B cell (primary cell): ENCODE measurements around the gene MSANTD3. TPM values are rescaled to one million over a fixed set of nuclear protein-coding genes. Genes with fewer than 3 reads are reported as not detected.

Experiments used
- ATAC-seq: fragments of 200-7000 bp; cut with Tn5 transposase; one replicate; pipeline ENCODE4 v1.10.0; 2021; ENCODE audit warnings: low read depth, mild to moderate bottlenecking, moderate number of reproducible peaks, moderate library complexity
- CTCF ChIA-PET: fragments of 350-600 bp; sonication (Branson Sonifier 250); formaldehyde crosslinking; loops from one replicate; lab custom pipeline; 2021; ENCODE audit warnings: antibody characterized with exemption, inconsistent platforms; lab: Charles Lee
- POLR2A ChIA-PET: fragments of 350-600 bp; sonication (Branson Sonifier 250); formaldehyde crosslinking; loops from one replicate; lab custom pipeline; 2021; ENCODE audit warnings: antibody characterized with exemption; lab: Charles Lee
- DNase-seq: peaks from one replicate; pipeline ENCODE4 v3.0.0; 2013
- H2AFZ ChIP-seq: 2 replicates; pipeline ENCODE4 v1.6.1; 2012; ENCODE audit warnings: mild to moderate bottlenecking, low read depth, low read length; ENCODE audit not compliant: insufficient read depth, poor library complexity, severe bottlenecking
- H3K27ac ChIP-seq, 2 donors: 1 replicate in 1 of 2; 2 replicates in 1 of 2; pipeline ENCODE4 v1.5.1; 2012 to 2013; ENCODE audit warnings: low read length in 2 of 2, mild to moderate bottlenecking in 2 of 2, moderate library complexity in 1 of 2
- H3K27me3 ChIP-seq, 4 experiments: fragments of 200-600 bp in 1 of 4; sonication (generic) in 1 of 4; replicated peaks in 1 of 4; 1 replicate in 2 of 4; 2 replicates in 2 of 4; pipeline versions ENCODE4 v1.6.1 to v1.7.0; 2013 to 2016; ENCODE audit warnings: low read length in 3 of 4, mild to moderate bottlenecking in 2 of 4, mixed read lengths in 1 of 4, moderate library complexity in 1 of 4; ENCODE audit not compliant: insufficient read depth in 4 of 4, control insufficient read depth in 3 of 4; ENCODE audit errors: control extremely low read depth in 1 of 4
- H3K36me3 ChIP-seq, 2 experiments: replicated peaks in 1 of 2; 1 replicate in 1 of 2; 2 replicates in 1 of 2; pipeline versions ENCODE4 v1.6.1 to v1.7.1; 2013; ENCODE audit warnings: low read length in 1 of 2; ENCODE audit not compliant: insufficient read depth in 2 of 2, control insufficient read depth in 1 of 2; ENCODE audit errors: control extremely low read depth in 1 of 2, extremely low read depth in 1 of 2
- H3K4me1 ChIP-seq, 2 donors: fragments of 200-600 bp in 1 of 2; sonication (generic) in 1 of 2; 1 replicate in 1 of 2; 2 replicates in 1 of 2; pipeline versions ENCODE4 v1.5.1 to v1.6.1; 2013 to 2017; ENCODE audit warnings: low read length in 2 of 2; ENCODE audit not compliant: control insufficient read depth in 2 of 2, insufficient read depth in 2 of 2
- H3K4me2 ChIP-seq: replicated peaks from 2 replicates; pipeline ENCODE3; 2012; ENCODE audit warnings: mild to moderate bottlenecking, low read depth, low read length; ENCODE audit not compliant: poor library complexity, severe bottlenecking
- H3K4me3 ChIP-seq, 5 experiments: fragments of 200-600 bp in 1 of 5; sonication (generic) in 1 of 5; 1 replicate in 3 of 5; 2 replicates in 2 of 5; pipeline versions ENCODE4 v1.5.1 to v1.7.0; 2011 to 2016; ENCODE audit warnings: low read length in 4 of 5, mild to moderate bottlenecking in 4 of 5, low read depth in 2 of 5, control low read depth in 1 of 5, moderate library complexity in 1 of 5; ENCODE audit not compliant: insufficient read depth in 1 of 5; ENCODE audit errors: control extremely low read depth in 1 of 5, extremely low read depth in 1 of 5
- H3K79me2 ChIP-seq: fragments of 200-600 bp; sonication (generic); one replicate; pipeline ENCODE4 v1.6.0; 2016; ENCODE audit warnings: low read length; ENCODE audit not compliant: control insufficient read depth, insufficient read depth
- H3K9ac ChIP-seq: fragments of 200-600 bp; sonication (generic); 2 replicates; pipeline ENCODE4 v1.6.1; 2017; ENCODE audit warnings: mild to moderate bottlenecking, low read length, moderate library complexity
- H3K9me3 ChIP-seq, 3 donors: one replicate each; pipeline versions ENCODE4 v1.6.1 to v1.7.1; 2013; ENCODE audit warnings: low read length in 2 of 3; ENCODE audit not compliant: control insufficient read depth in 2 of 3, insufficient read depth in 1 of 3; ENCODE audit errors: control extremely low read depth in 1 of 3
- H4K20me1 ChIP-seq: 2 replicates; pipeline ENCODE4 v1.6.0; 2012; ENCODE audit warnings: mild to moderate bottlenecking, low read length; ENCODE audit not compliant: insufficient read depth, control insufficient read depth, poor library complexity, severe bottlenecking
- H3K27ac Mint-ChIP-seq: one replicate; pipeline ENCODE4 v1.8.0; 2021; ENCODE audit warnings: mixed read lengths
- H3K27me3 Mint-ChIP-seq: one replicate; pipeline ENCODE4 v1.8.0; 2021; ENCODE audit warnings: mixed read lengths
- H3K4me1 Mint-ChIP-seq: one replicate; pipeline ENCODE4 v1.8.0; 2021; ENCODE audit warnings: mixed read lengths
- H3K4me3 Mint-ChIP-seq: one replicate; pipeline ENCODE4 v1.8.0; 2021; ENCODE audit warnings: mixed read lengths
- H3K9me3 Mint-ChIP-seq: one replicate; pipeline ENCODE4 v1.8.0; 2022; ENCODE audit warnings: mixed read lengths; ENCODE audit not compliant: insufficient read depth
- CTCF ChIP-seq: fragments of 200-600 bp; IDR thresholded peaks from one replicate; pipeline ENCODE4 v1.8.0; 2022; ENCODE audit warnings: antibody characterized with exemption, mild to moderate bottlenecking
- EZH2 ChIP-seq: IDR thresholded peaks from 2 replicates; pipeline ENCODE4 v1.6.1; 2012; ENCODE audit warnings: borderline replicate concordance, low read depth, mild to moderate bottlenecking, moderate library complexity, low read length; ENCODE audit not compliant: insufficient read depth, poor library complexity, severe bottlenecking
- WGBS: methylation state at CpG from one replicate; pipeline ENCODE4 v1.1.5; 2013; ENCODE audit warnings: missing lambda C conversion rate; ENCODE audit not compliant: insufficient coverage; 5-methylcytosine and 5-hydroxymethylcytosine counted together
- intact Hi-C: fragments of 100-400 bp; cut with micrococcal nuclease; formaldehyde crosslinking; loops from one replicate; pipeline ENCODE4 v1.10.0; 2022
- polyA plus RNA-seq: library from polyadenylated mRNA; depleted of rRNA; stranded (reverse); fragments of >200 nt; gene quantifications from 2 replicates; pipeline ENCODE4 v1.2.3, GENCODE V29; 2012
- total RNA-seq, 2 donors: library from RNA; stranded (reverse); fragments of 120-200 nt in 1 of 2; gene quantifications; 1 replicate in 1 of 2; 2 replicates in 1 of 2; pipeline versions ENCODE4 v1.2.3 to v1.2.4, GENCODE V29; 2013 to 2022

MSANTD3 gene
- total and polyA plus RNA-seq, 2 donors (not counting 1 experiment from before 2014, with no cell fraction given) = 5.9 to 12.1 TPM

GRCh38 chr9:100408546-100409175, 18.3 kb upstream of the MSANTD3 start:
- ChIA-PET POLR2A (no interaction called here), CTCF (no interaction called here)
- Histone ChIP-seq H4K20me1 (no peaks in the 10 kb centered on the region), H3K9ac (no peak overlapping the region), H2AFZ (no peak overlapping the region), H3K27me3 (peaks cover 0 to 4% (median 2%) of the 10 kb centered on the region in 4 experiments), H3K4me3 (no peak overlapping the region), H3K4me2 (no peak overlapping the region), H3K9me3 (no peaks in the 10 kb centered on the region), H3K36me3 (no peaks in the 10 kb centered on the region), H3K27ac (no peak overlapping the region), H3K79me2 (no peaks in the 10 kb centered on the region), H3K4me1 (peaks cover 8 to 12% of the 10 kb centered on the region in 2 donors)
- Mint-ChIP-seq H3K4me3 (no peak overlapping the region), H3K4me1 (peaks cover 14% of the 10 kb centered on the region), H3K27me3 (peaks cover 21% of the 10 kb centered on the region), H3K9me3 (peaks cover 4% of the 10 kb centered on the region), H3K27ac (no peak overlapping the region)
- WGBS = 49% methylated on average over 2 of the region's 5 CpGs
- DNase-seq = peak; percentile 22
- intact Hi-C loops = no loop called here
- TF ChIP-seq EZH2 (no peak), CTCF (no peak)
- no peak for ATAC-seq

- peaks cover 4% of the 10 kb centered on the region for H3K9me3 Mint-ChIP-seq
- no peak overlapping the region for H3K4me3 ChIP-seq
- H3K27me3 Mint-ChIP-seq = peaks cover 24% of the 10 kb centered on the region
- no peaks in the 10 kb centered on the region for H3K9me3 ChIP-seq
- H4K20me1 ChIP-seq = no peaks in the 10 kb centered on the region
- ATAC-seq = no peak
- no peaks in the 10 kb centered on the region for H3K79me2 ChIP-seq
- no peak overlapping the region for H3K4me2 ChIP-seq
- no peak overlapping the region for H3K9ac ChIP-seq
- intact Hi-C loops = no loop called here
- CTCF ChIA-PET = no interaction called here
- H2AFZ ChIP-seq = no peak overlapping the region
- no CpG with 5 or more reads among the region's 1 CpG for WGBS
- H3K27ac Mint-ChIP-seq = no peak overlapping the region
- no peak overlapping the region for H3K27ac ChIP-seq
- H3K27me3 ChIP-seq = peaks cover 0 to 4% (median 2%) of the 10 kb centered on the region in 4 experiments
- no peaks in the 10 kb centered on the region for H3K36me3 ChIP-seq
- H3K4me1 Mint-ChIP-seq = peaks cover 14% of the 10 kb centered on the region
- no peak for DNase-seq
- POLR2A ChIA-PET = no interaction called here
- TF ChIP-seq CTCF (no peak), EZH2 (no peak)
- H3K4me1 ChIP-seq = peaks cover 8 to 12% of the 10 kb centered on the region in 2 donors
- H3K4me3 Mint-ChIP-seq = no peak overlapping the region
Observed at GRCh38 chr9:100409176-100409556, 17.8 kb upstream of the MSANTD3 start.
